IMR-90 (cell line): ENCODE measurements around the gene SCARB1. TPM values are rescaled to one million over a fixed set of nuclear protein-coding genes. Genes with fewer than 3 reads are reported as not detected.

ENCODE experiments used
- ATAC-seq: fragments of 200-7000 bp; cut with Tn5 transposase; 2 replicates; pipeline ENCODE4 v1.9.1; 2020; ENCODE audit warnings: low read depth, mild to moderate bottlenecking, moderate library complexity
- BruUV-seq: library from RNA; stranded (reverse); fragments of 400-500 nt; replicated peaks from 2 replicates; lab custom pipeline; 2021; lab: Mats Ljungman, UMichigan
- CTCF ChIA-PET: fragments of 300-600 bp; formaldehyde crosslinking; extraction: SDS; loops from one replicate; lab custom pipeline; 2021; ENCODE audit warnings: antibody characterized with exemption; lab: Yijun Ruan, JAX
- POLR2A ChIA-PET: fragments of 300-600 bp; sonication (Branson Sonifier 250); formaldehyde crosslinking; loops from one replicate; lab custom pipeline; 2022; ENCODE audit warnings: antibody characterized with exemption; ENCODE audit not compliant: unreplicated experiment; lab: Charles Lee
- DNase-seq: peaks from one replicate; pipeline ENCODE4 v3.0.0; 2013
- H2AFZ ChIP-seq: replicated peaks from 2 replicates; pipeline ENCODE3; 2013; ENCODE audit warnings: low read length, mild to moderate bottlenecking; ENCODE audit not compliant: poor library complexity
- H2AK5ac ChIP-seq: 2 replicates; pipeline ENCODE4 v1.6.1; 2013; ENCODE audit warnings: low read depth, low read length, inconsistent platforms
- H2AK9ac ChIP-seq: replicated peaks from 2 replicates; pipeline ENCODE3; 2013; ENCODE audit warnings: mild to moderate bottlenecking, low read depth, low read length, moderate library complexity; ENCODE audit not compliant: poor library complexity
- H2BK120ac ChIP-seq: 2 replicates; pipeline ENCODE4 v1.6.1; 2013; ENCODE audit warnings: low read depth, low read length, inconsistent platforms
- H2BK15ac ChIP-seq: 3 replicates; pipeline ENCODE4 v1.6.1; 2013; ENCODE audit warnings: low read depth, low read length, inconsistent platforms
- H2BK20ac ChIP-seq: 2 replicates; pipeline ENCODE4 v1.6.1; 2013; ENCODE audit warnings: low read depth, mild to moderate bottlenecking, inconsistent platforms, low read length, moderate library complexity
- H2BK5ac ChIP-seq: 2 replicates; pipeline ENCODE4 v1.6.1; 2013; ENCODE audit warnings: mild to moderate bottlenecking, low read depth, low read length, inconsistent platforms; ENCODE audit not compliant: poor library complexity, severe bottlenecking
- H3K14ac ChIP-seq: replicated peaks from 2 replicates; pipeline ENCODE4 v1.6.1; 2013; ENCODE audit warnings: low read depth, low read length, inconsistent platforms
- H3K18ac ChIP-seq: 2 replicates; pipeline ENCODE4 v1.6.1; 2013; ENCODE audit warnings: low read depth, low read length, control low read depth
- H3K23ac ChIP-seq: 2 replicates; pipeline ENCODE4 v1.6.1; 2013; ENCODE audit warnings: low read depth, low read length, inconsistent platforms
- H3K27ac ChIP-seq: 2 replicates; pipeline ENCODE4 v1.5.1; 2013; ENCODE audit warnings: mild to moderate bottlenecking, control low read depth, low read length; ENCODE audit not compliant: insufficient read depth
- H3K27me3 ChIP-seq: 2 replicates; pipeline ENCODE4 v1.6.1; 2013; ENCODE audit warnings: low read length; ENCODE audit not compliant: control insufficient read depth, insufficient read depth
- H3K36me3 ChIP-seq: 2 replicates; pipeline ENCODE4 v1.6.1; 2013; ENCODE audit warnings: low read length, mixed read lengths; ENCODE audit not compliant: control insufficient read depth, insufficient read depth
- H3K4ac ChIP-seq: 2 replicates; pipeline ENCODE4 v1.6.1; 2013; ENCODE audit warnings: low read depth, low read length, inconsistent platforms
- H3K4me1 ChIP-seq: 2 replicates; pipeline ENCODE4 v1.6.1; 2013; ENCODE audit warnings: low read length, mixed read lengths; ENCODE audit not compliant: control insufficient read depth, insufficient read depth
- H3K4me2 ChIP-seq: 2 replicates; pipeline ENCODE4 v1.6.1; 2013; ENCODE audit warnings: low read depth, mild to moderate bottlenecking, control low read depth, low read length, moderate library complexity
- H3K4me3 ChIP-seq: 2 replicates; pipeline ENCODE4 v1.5.1; 2013; ENCODE audit warnings: low read depth, mild to moderate bottlenecking, control low read depth, low read length, moderate library complexity; ENCODE audit not compliant: insufficient read depth
- H3K56ac ChIP-seq: 2 replicates; pipeline ENCODE4 v1.6.1; 2013; ENCODE audit warnings: low read length, inconsistent platforms; ENCODE audit not compliant: insufficient read depth; ENCODE audit errors: extremely low read depth
- H3K79me1 ChIP-seq, 2 experiments: 2 replicates each; pipeline ENCODE4 v1.6.1; 2013; ENCODE audit warnings: low read length in 2 of 2, inconsistent platforms in 1 of 2, low read depth in 1 of 2
- H3K9ac ChIP-seq: 2 replicates; pipeline ENCODE4 v1.6.1; 2013; ENCODE audit warnings: low read depth, low read length, control low read depth
- H3K9me1 ChIP-seq: 2 replicates; pipeline ENCODE4 v1.6.1; 2013; ENCODE audit warnings: low read length, inconsistent platforms; ENCODE audit not compliant: insufficient read depth
- H3K9me3 ChIP-seq: 2 replicates; pipeline ENCODE4 v1.6.1; 2013; ENCODE audit warnings: low read length; ENCODE audit not compliant: control insufficient read depth, insufficient read depth
- H4K20me1 ChIP-seq: 2 replicates; pipeline ENCODE4 v1.6.1; 2013; ENCODE audit warnings: low read length, inconsistent platforms; ENCODE audit not compliant: insufficient read depth
- H4K5ac ChIP-seq: 2 replicates; pipeline ENCODE4 v1.6.1; 2013; ENCODE audit warnings: mild to moderate bottlenecking, low read depth, low read length, control low read depth
- H4K8ac ChIP-seq, 2 experiments: 2 replicates each; pipeline ENCODE4 v1.6.1; 2013; ENCODE audit warnings: low read depth in 2 of 2, low read length in 2 of 2, control low read depth in 1 of 2, inconsistent platforms in 1 of 2
- H4K91ac ChIP-seq: 2 replicates; pipeline ENCODE4 v1.6.1; 2013; ENCODE audit warnings: low read depth, low read length, inconsistent platforms; ENCODE audit not compliant: insufficient read depth
- BHLHE40 ChIP-seq: fragments of 150-350 bp; IDR thresholded peaks from 2 replicates; pipeline ENCODE4 v1.6.1; 2016; ENCODE audit warnings: mild to moderate bottlenecking, low read depth, low read length
- MAFK ChIP-seq: IDR thresholded peaks from 2 replicates; pipeline ENCODE4 v1.6.1; 2012; ENCODE audit warnings: low read depth, low read length, improper control_type of control experiment
- MXI1 ChIP-seq: IDR thresholded peaks from 2 replicates; pipeline ENCODE4 v1.6.1; 2012; ENCODE audit warnings: low read depth, mild to moderate bottlenecking, low read length, moderate library complexity, borderline replicate concordance
- NFE2L2 ChIP-seq: fragments of 150-350 bp; IDR thresholded peaks from 2 replicates; pipeline ENCODE4 v1.6.1; 2016; ENCODE audit warnings: low read depth, mild to moderate bottlenecking, low read length
- POLR2A ChIP-seq: IDR thresholded peaks from 2 replicates; pipeline ENCODE4 v1.6.1; 2012; ENCODE audit warnings: mild to moderate bottlenecking, low read depth, low read length
- RAD21 ChIP-seq: IDR thresholded peaks from 2 replicates; pipeline ENCODE4 v1.6.1; 2012; ENCODE audit warnings: low read length, improper control_type of control experiment
- RCOR1 ChIP-seq: IDR thresholded peaks from 2 replicates; pipeline ENCODE4 v1.6.1; 2012; ENCODE audit warnings: mild to moderate bottlenecking, low read length, improper control_type of control experiment; ENCODE audit not compliant: insufficient replicate concordance
- RFX5 ChIP-seq: IDR thresholded peaks from 2 replicates; pipeline ENCODE4 v1.8.0; 2012; ENCODE audit warnings: low read depth, mild to moderate bottlenecking, low read length, moderate library complexity
- WGBS, 2 experiments: methylation state at CpG; one replicate each; pipeline versions ENCODE4 v1.1.5 to v1.1.7; 2013; ENCODE audit warnings: missing lambda C conversion rate in 2 of 2; ENCODE audit not compliant: insufficient read length in 1 of 2; ENCODE audit errors: extremely low coverage in 2 of 2; 5-methylcytosine and 5-hydroxymethylcytosine counted together
- dilution Hi-C: fragments of 300-500 bp; cut with HindIII; formaldehyde crosslinking; loops from one replicate; pipeline ENCODE4 v1.14.3; 2018; ENCODE audit warnings: low sequenced_read_pairs; ENCODE audit not compliant: unreplicated experiment
- in situ Hi-C: fragments of 300-500 bp; cut with MboI; formaldehyde crosslinking; loops from 3 replicates; pipeline ENCODE4 v1.14.3; 2019; ENCODE audit warnings: low sequenced_read_pairs, inconsistent platforms, mixed read lengths
- intact Hi-C: fragments of 100-400 bp; cut with micrococcal nuclease; formaldehyde crosslinking; loops from 2 replicates; pipeline ENCODE4 v1.10.0; 2022
- polyA plus RNA-seq, 3 experiments: library from polyadenylated mRNA; depleted of rRNA; stranded (reverse); fragments of >200 nt; gene quantifications; 2 replicates each; pipeline ENCODE4 v1.2.3, GENCODE V29; 2012; ENCODE audit warnings: low replicate concordance in 1 of 3
- total RNA-seq: library from RNA; depleted of rRNA; stranded (reverse); fragments of >200 nt; gene quantifications from 2 replicates; pipeline ENCODE4 v1.2.3, GENCODE V29; 2012

Gene SCARB1
- total and polyA plus RNA-seq, 2 of the 4 experiments (the other 2 are of a cell fraction): 3.0 to 24.8 TPM

GRCh38 chr12:124732275-124733075, 131.2 kb downstream of the SCARB1 start:
- Histone ChIP-seq H3K23ac (peak overlapping the region; percentile 45; the same call in 1 of the 2 replicates), H2BK15ac (peak overlapping the region; percentile 56; the same call in 2 of the 3 replicates), H3K9me3 (peaks cover 3% of the 10 kb centered on the region), H2BK20ac (peak overlapping the region; percentile 93), H3K9me1 (peaks cover 8% of the 10 kb centered on the region), H4K20me1 (no peaks in the 10 kb centered on the region), H2AK5ac (peak overlapping the region; percentile 86; the same call in 1 of the 2 replicates), H2AK9ac (peak overlapping the region; percentile 81), H2AFZ (peak overlapping the region; percentile 60), H2BK120ac (peak overlapping the region; percentile 61), H4K91ac (peak overlapping the region; percentile 74), H3K79me1 (no peaks in the 10 kb centered on the region), H3K9ac (no peak overlapping the region), H3K27me3 (no peaks in the 10 kb centered on the region), H3K4ac (peak overlapping the region; percentile 84), H3K56ac (no peak overlapping the region), H3K36me3 (no peaks in the 10 kb centered on the region), H3K4me2 (no peak overlapping the region), H4K5ac (peak overlapping the region; percentile 14), H3K14ac (peak overlapping the region; percentile 58), H3K4me1 (peaks cover 14% of the 10 kb centered on the region), H3K27ac (no peak overlapping the region; the same call in 1 of the 2 replicates), H2BK5ac (peak overlapping the region; percentile 11), H3K4me3 (no peak overlapping the region), H3K18ac (peak overlapping the region; percentile 43), H4K8ac (peak overlapping the region in 1 of 2 experiments; percentile 40; a peak in 1 of 4 replicates)
- BruUV-seq: no TSS peak
- intact Hi-C loops (no loop called here), in situ Hi-C loops (no loop called here), dilution Hi-C loops (loop anchor here (10.0 kb wide), 1 partner anchor 48 kb away; no protein-coding TSS in a partner anchor)
- ChIA-PET CTCF (interaction anchor here (1.1 to 1.4 kb wide), 2 partner anchors 22 to 24 kb away, joined by 3 to 7 read pairs; no protein-coding TSS in a partner anchor), POLR2A (no interaction called here)
- no peak for DNase-seq
- 73% methylated on average over 13 of the region's 17 CpGs; no CpG with 5 or more reads in 1 of the 2 experiments for WGBS, 2 experiments
- ATAC-seq: no peak
- TF ChIP-seq MXI1: no peak
- no peak for TF ChIP-seq POLR2A
- TF ChIP-seq RAD21: no peak
- TF ChIP-seq RFX5: no peak
- TF ChIP-seq RCOR1: no peak
- TF ChIP-seq BHLHE40: no peak
- TF ChIP-seq NFE2L2: peak; percentile 46; the same call in 1 of the 2 replicates
- no peak for TF ChIP-seq MAFK
